GM15510 (cell line): ENCODE measurements around the gene C1orf21.

ENCODE experiments used
- POLR2A ChIP-seq: IDR thresholded peaks from 3 replicates; pipeline ENCODE4 v1.6.1; 2011; ENCODE audit warnings: borderline replicate concordance; ENCODE audit not compliant: insufficient read length; ENCODE audit errors: extremely low read depth

Gene C1orf21

GRCh38 chr1:184557423-184558347 is 170.9 kb downstream of the C1orf21 start:
- no peak for TF ChIP-seq POLR2A

GRCh38 chr1:184558691-184559090 is 171.9 kb downstream of the C1orf21 start:
- no peak for TF ChIP-seq POLR2A

- TF ChIP-seq POLR2A = no peak
Observed at GRCh38 chr1:184559117-184559713, 172.4 kb downstream of the C1orf21 start.

GRCh38 chr1:184562806-184563205 is 176.0 kb downstream of the C1orf21 start:
- no peak for TF ChIP-seq POLR2A

GRCh38 chr1:184563308-184563707 is 176.5 kb downstream of the C1orf21 start:
- no peak for TF ChIP-seq POLR2A

GRCh38 chr1:184567009-184567408 is 180.2 kb downstream of the C1orf21 start:
- TF ChIP-seq POLR2A = no peak

GRCh38 chr1:184567637-184568036 is 180.8 kb downstream of the C1orf21 start:
- no peak for TF ChIP-seq POLR2A

GRCh38 chr1:184568148-184568547 is 181.3 kb downstream of the C1orf21 start:
- TF ChIP-seq POLR2A = no peak

GRCh38 chr1:184569106-184569505 is 182.3 kb downstream of the C1orf21 start:
- no peak for TF ChIP-seq POLR2A

- TF ChIP-seq POLR2A = no peak
Observed at GRCh38 chr1:184574588-184574987, 187.8 kb downstream of the C1orf21 start.

- TF ChIP-seq POLR2A = no peak
Observed at GRCh38 chr1:184576822-184577221, 190.0 kb downstream of the C1orf21 start.

GRCh38 chr1:184577319-184577718 is 190.5 kb downstream of the C1orf21 start:
- no peak for TF ChIP-seq POLR2A

GRCh38 chr1:184582411-184582810 is 195.6 kb downstream of the C1orf21 start:
- no peak for TF ChIP-seq POLR2A

- no peak for TF ChIP-seq POLR2A
Observed at GRCh38 chr1:184583849-184584248, 197.0 kb downstream of the C1orf21 start.

- no peak for TF ChIP-seq POLR2A
Observed at GRCh38 chr1:184588701-184589100, 201.9 kb downstream of the C1orf21 start.
